Measurements from ENCODE around the gene SLC25A48.

Gene SLC25A48

DNA sequence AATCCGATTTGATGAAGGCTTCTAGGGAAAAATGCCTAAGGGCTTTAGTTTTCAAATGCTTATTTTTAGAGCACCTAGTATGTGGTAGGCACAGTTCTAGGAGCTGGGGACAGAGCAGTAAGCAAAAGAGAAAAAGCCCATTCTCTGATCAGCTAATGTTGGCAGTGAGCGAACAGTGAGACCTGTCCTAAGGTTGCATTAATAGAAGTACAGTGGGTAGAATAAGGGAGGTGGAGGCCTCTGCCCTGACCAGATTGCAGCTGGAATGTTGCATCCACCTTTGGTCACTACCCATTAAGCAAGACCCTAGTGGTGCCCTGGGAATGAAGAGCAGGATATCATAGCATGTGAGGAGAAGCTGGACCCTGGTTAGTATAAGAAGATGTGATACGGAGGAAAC, 41.1 kb downstream of the SLC25A48 start:
- Histone ChIP-seq H3K79me2 (ENCODE audit: insufficient read depth, low read length) (no peaks in the 10 kb centered on the region), H3K9ac (ENCODE audit: low read depth, low read length) (no peak overlapping the region), H2AFZ (ENCODE audit: low read depth, low read length) (no peak overlapping the region), H3K4me1 (ENCODE audit: insufficient read depth, low read length) (no peaks in the 10 kb centered on the region), H3K36me3 (ENCODE audit: insufficient read depth, low read length) (no peaks in the 10 kb centered on the region), H3K27ac (ENCODE audit: low read length) (no peak overlapping the region), H3K9me3 (ENCODE audit: insufficient read depth, low read length, severe bottlenecking) (no peaks in the 10 kb centered on the region), H3K27me3 (ENCODE audit: insufficient read depth, low read length, poor library complexity) (peaks cover 6% of the 10 kb centered on the region), H3K4me2 (ENCODE audit: insufficient read depth, low read length) (no peak overlapping the region), H4K20me1 (ENCODE audit: insufficient read depth, low read length) (no peaks in the 10 kb centered on the region), H3K4me3 (ENCODE audit: low read depth in 1 of 2, low read length in 2 of 2) (no peak overlapping the region)
- DNase-seq (no peak), ATAC-seq (ENCODE audit: insufficient read depth, low read depth) (no peak)
- TF ChIP-seq, protein P1, sequence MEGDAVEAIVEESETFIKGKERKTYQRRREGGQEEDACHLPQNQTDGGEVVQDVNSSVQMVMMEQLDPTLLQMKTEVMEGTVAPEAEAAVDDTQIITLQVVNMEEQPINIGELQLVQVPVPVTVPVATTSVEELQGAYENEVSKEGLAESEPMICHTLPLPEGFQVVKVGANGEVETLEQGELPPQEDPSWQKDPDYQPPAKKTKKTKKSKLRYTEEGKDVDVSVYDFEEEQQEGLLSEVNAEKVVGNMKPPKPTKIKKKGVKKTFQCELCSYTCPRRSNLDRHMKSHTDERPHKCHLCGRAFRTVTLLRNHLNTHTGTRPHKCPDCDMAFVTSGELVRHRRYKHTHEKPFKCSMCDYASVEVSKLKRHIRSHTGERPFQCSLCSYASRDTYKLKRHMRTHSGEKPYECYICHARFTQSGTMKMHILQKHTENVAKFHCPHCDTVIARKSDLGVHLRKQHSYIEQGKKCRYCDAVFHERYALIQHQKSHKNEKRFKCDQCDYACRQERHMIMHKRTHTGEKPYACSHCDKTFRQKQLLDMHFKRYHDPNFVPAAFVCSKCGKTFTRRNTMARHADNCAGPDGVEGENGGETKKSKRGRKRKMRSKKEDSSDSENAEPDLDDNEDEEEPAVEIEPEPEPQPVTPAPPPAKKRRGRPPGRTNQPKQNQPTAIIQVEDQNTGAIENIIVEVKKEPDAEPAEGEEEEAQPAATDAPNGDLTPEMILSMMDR (IDR thresholded peaks at IDR 0.05; ENCODE audit: borderline replicate concordance, extremely low read depth, low read length, poor library complexity, severe bottlenecking), result no peak
- TF ChIP-seq EZH2 (IDR thresholded peaks at IDR 0.05; ENCODE audit: borderline replicate concordance, low read depth, low read length, severe bottlenecking), result no peak

DNA sequence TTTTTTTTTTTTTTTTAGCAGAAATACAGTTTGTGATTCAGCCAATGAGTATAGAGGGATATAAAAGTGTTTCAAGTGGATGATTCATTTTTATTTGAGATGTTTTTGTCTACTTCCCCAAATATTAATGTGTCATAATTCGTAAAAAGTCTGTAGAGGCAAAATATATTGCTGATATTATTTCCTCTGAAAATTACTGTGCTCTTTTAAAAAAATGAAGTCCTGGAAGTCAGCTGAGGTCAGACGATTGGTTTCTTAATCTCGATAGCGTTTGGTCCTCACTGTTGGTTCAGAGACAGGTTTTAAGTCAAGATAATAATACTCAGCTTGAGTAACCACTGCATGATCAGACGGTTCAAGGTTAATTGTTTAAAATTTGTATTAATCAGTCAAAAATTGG, 41.7 kb downstream of the SLC25A48 start:
- TF ChIP-seq, protein P1 (IDR thresholded peaks at IDR 0.05; ENCODE audit: borderline replicate concordance, extremely low read depth, low read length, poor library complexity, severe bottlenecking), result no peak
- TF ChIP-seq EZH2 (IDR thresholded peaks at IDR 0.05; ENCODE audit: borderline replicate concordance, low read depth, low read length, severe bottlenecking), result no peak
- no peak overlapping the region for H3K9ac ChIP-seq (ENCODE audit: low read depth, low read length)
- no peak overlapping the region for H3K27ac ChIP-seq (ENCODE audit: low read length)
- H3K4me2 ChIP-seq (ENCODE audit: insufficient read depth, low read length), result no peak overlapping the region
- no peaks in the 10 kb centered on the region for H3K9me3 ChIP-seq (ENCODE audit: insufficient read depth, low read length, severe bottlenecking)
- ATAC-seq (ENCODE audit: insufficient read depth, low read depth) (no peak), DNase-seq (no peak)
- no peaks in the 10 kb centered on the region for H4K20me1 ChIP-seq (ENCODE audit: insufficient read depth, low read length)
- no peaks in the 10 kb centered on the region for H3K36me3 ChIP-seq (ENCODE audit: insufficient read depth, low read length)
- no peaks in the 10 kb centered on the region for H3K4me1 ChIP-seq (ENCODE audit: insufficient read depth, low read length)
- no peak overlapping the region for H2AFZ ChIP-seq (ENCODE audit: low read depth, low read length)
- H3K79me2 ChIP-seq (ENCODE audit: insufficient read depth, low read length), result no peaks in the 10 kb centered on the region
- peaks cover 6% of the 10 kb centered on the region for H3K27me3 ChIP-seq (ENCODE audit: insufficient read depth, low read length, poor library complexity)
- H3K4me3 ChIP-seq (ENCODE audit: low read depth in 1 of 2, low read length in 2 of 2), result no peak overlapping the region

DNA sequence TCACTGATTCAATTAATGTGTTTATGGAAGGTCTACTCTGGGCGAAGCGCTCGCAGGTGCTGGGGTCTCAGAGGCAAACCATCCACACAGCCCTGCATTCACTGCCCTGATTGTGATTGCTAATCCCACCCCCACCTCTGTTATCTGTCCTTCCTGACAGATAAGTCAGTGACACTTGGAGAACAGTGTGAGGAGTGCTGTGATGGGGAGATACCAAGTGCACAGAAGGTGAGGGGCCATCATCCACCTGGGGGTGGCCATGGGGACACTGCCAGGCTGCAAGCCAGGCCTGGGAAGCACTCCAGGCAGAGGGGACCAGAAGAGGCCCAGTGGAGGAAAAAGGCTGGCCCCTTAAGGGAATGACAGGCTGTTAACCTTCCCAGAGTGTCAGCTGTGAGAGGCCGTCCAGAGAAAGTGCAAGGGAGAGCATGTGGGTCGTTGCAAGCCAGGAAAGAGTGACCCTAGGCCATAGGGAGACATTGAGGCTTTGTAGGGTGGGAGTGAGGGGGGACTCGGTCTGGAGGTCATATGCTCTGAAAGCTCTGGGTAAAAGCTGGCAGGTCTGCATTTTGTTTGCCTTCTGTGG, 43.2 kb downstream of the SLC25A48 start:
- Histone ChIP-seq H4K20me1 (ENCODE audit: insufficient read depth, low read length) (no peaks in the 10 kb centered on the region), H3K27me3 (ENCODE audit: insufficient read depth, low read length, poor library complexity) (peaks cover 7% of the 10 kb centered on the region), H3K9ac (ENCODE audit: low read depth, low read length) (no peak overlapping the region), H2AFZ (ENCODE audit: low read depth, low read length) (no peak overlapping the region), H3K9me3 (ENCODE audit: insufficient read depth, low read length, severe bottlenecking) (no peaks in the 10 kb centered on the region), H3K4me3 (ENCODE audit: low read depth in 1 of 2, low read length in 2 of 2) (no peak overlapping the region), H3K36me3 (ENCODE audit: insufficient read depth, low read length) (no peaks in the 10 kb centered on the region), H3K27ac (ENCODE audit: low read length) (no peak overlapping the region), H3K4me2 (ENCODE audit: insufficient read depth, low read length) (no peak overlapping the region), H3K4me1 (ENCODE audit: insufficient read depth, low read length) (no peaks in the 10 kb centered on the region), H3K79me2 (ENCODE audit: insufficient read depth, low read length) (no peaks in the 10 kb centered on the region)
- TF ChIP-seq EZH2 (IDR thresholded peaks at IDR 0.05; ENCODE audit: borderline replicate concordance, low read depth, low read length, severe bottlenecking), result no peak
- TF ChIP-seq, protein P1 (IDR thresholded peaks at IDR 0.05; ENCODE audit: borderline replicate concordance, extremely low read depth, low read length, poor library complexity, severe bottlenecking), result no peak
- ATAC-seq (ENCODE audit: insufficient read depth, low read depth) (no peak), DNase-seq (no peak)
